Stimulated activated CD8-positive, alpha-beta memory T cell treated with anti-CD3 and anti-CD28 coated beads, Interleukin-2, amount 100 ng/mL, for 1 hour (primary cell): ENCODE results near the gene ARNT2.

Source experiments
- DNase-seq, 2 donors: peaks; one replicate each; pipeline ENCODE4 v3.0.0-alpha.2; 2020; ENCODE audit warnings: low read depth in 2 of 2

Gene ARNT2

GRCh38 chr15:80466543-80466942, 62.4 kb downstream of the ARNT2 start:
- DNase-seq, result no peak

GRCh38 chr15:80467311-80467714, 63.1 kb downstream of the ARNT2 start:
- no peak for DNase-seq

- DNase-seq, result no peak
Measured at GRCh38 chr15:80468796-80469195, 64.6 kb downstream of the ARNT2 start.

GRCh38 chr15:80471881-80472280, 67.7 kb downstream of the ARNT2 start:
- no peak for DNase-seq

GRCh38 chr15:80473286-80474223, 69.4 kb downstream of the ARNT2 start:
- DNase-seq, result no peak

- no peak for DNase-seq
Measured at GRCh38 chr15:80474224-80475215, 70.3 kb downstream of the ARNT2 start.

GRCh38 chr15:80475572-80475971, 71.4 kb downstream of the ARNT2 start:
- no peak for DNase-seq

- DNase-seq, result no peak
Measured at GRCh38 chr15:80476036-80476435, 71.9 kb downstream of the ARNT2 start.

- no peak for DNase-seq
Measured at GRCh38 chr15:80478075-80478474, 73.9 kb downstream of the ARNT2 start.

- no peak for DNase-seq
Measured at GRCh38 chr15:80479191-80479590, 75.0 kb downstream of the ARNT2 start.

GRCh38 chr15:80480171-80480811, 76.1 kb downstream of the ARNT2 start:
- DNase-seq, result no peak

- DNase-seq, result no peak
Measured at GRCh38 chr15:80480909-80481308, 76.7 kb downstream of the ARNT2 start.

GRCh38 chr15:80482696-80483095, 78.5 kb downstream of the ARNT2 start:
- DNase-seq, result no peak

- DNase-seq, result no peak
Measured at GRCh38 chr15:80483725-80484161, 79.6 kb downstream of the ARNT2 start.

- no peak for DNase-seq
Measured at GRCh38 chr15:80484333-80484864, 80.2 kb downstream of the ARNT2 start.

- DNase-seq, result no peak
Measured at GRCh38 chr15:80485370-80486164, 81.4 kb downstream of the ARNT2 start.

GRCh38 chr15:80487839-80488390, 83.7 kb downstream of the ARNT2 start:
- no peak for DNase-seq

- DNase-seq, result no peak
Measured at GRCh38 chr15:80489030-80489594, 84.9 kb downstream of the ARNT2 start.

GRCh38 chr15:80490431-80490990, 86.3 kb downstream of the ARNT2 start:
- no peak for DNase-seq
